ENCODE measurements around the gene PALM3. TPM values are rescaled to one million over a fixed set of nuclear protein-coding genes. Genes with fewer than 3 reads are reported as not detected.

The PALM3 gene
- total and polyA plus RNA-seq, 2 experiments from 2014 or later = 16.6 to 45.8 TPM

GRCh38 chr19:14056069-14056666 lies 5.7 kb downstream of the PALM3 start (continued):
- no peak for TF ChIP-seq ZNF462 (CRISPR knock-in tag; IDR thresholded peaks at IDR 0.05)
- TF ChIP-seq ETS1 (IDR thresholded peaks at IDR 0.05) = no peak
- no peak for TF ChIP-seq NANOG (IDR thresholded peaks at IDR 0.05; ENCODE audit: borderline replicate concordance)
- no peak for TF ChIP-seq CREB1 (CRISPR knock-in tag; IDR thresholded peaks at IDR 0.05; ENCODE audit: low read depth)
- TF ChIP-seq EZH2 (IDR thresholded peaks at IDR 0.05; ENCODE audit: low read depth, unreplicated experiment) = no peak
- TF ChIP-seq ZNF114 (CRISPR knock-in tag; IDR thresholded peaks at IDR 0.05) = no peak
- TF ChIP-seq EZH2phosphoT487 (IDR thresholded peaks at IDR 0.05; ENCODE audit: unreplicated experiment) = no peak
- no peak for TF ChIP-seq POLR2AphosphoS5 (IDR thresholded peaks at IDR 0.05; ENCODE audit: low read depth)
- TF ChIP-seq STAT1 (IDR thresholded peaks at IDR 0.05; ENCODE audit: unreplicated experiment) = no peak

All from GM23338 (cell line).